ENCODE results near the gene SLFN11. TPM values are rescaled to one million over a fixed set of nuclear protein-coding genes. Genes with fewer than 3 reads are reported as not detected.

Gene SLFN11
- total RNA-seq, 1 experiment from 2014 or later: 7.5 TPM

DNA sequence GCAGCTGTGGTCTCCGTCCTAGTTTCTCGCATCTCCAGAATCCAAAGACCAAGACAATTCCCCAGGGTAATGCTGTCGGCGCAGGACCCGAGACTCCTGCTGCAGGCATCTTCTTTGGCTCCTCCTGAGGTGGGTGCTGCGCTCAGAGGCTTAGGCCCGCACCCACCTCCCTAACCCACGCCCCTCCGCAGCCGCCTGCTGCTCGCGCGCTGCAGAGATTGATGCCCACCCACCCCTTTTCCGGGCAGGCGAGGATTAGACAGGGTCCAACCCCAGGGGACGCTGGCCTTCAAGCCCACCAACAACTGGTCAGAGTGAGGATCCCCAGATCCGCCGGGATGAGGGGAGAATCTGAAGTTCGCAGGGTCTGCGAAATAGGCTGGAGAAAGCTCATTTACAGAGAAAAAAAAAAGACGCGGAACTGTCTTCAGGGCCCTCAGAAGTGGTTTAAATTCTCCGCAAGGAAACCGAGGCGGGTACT, 27.9 kb downstream of the SLFN11 start:
- H3K9me2 ChIP-seq (replicated peaks; ENCODE audit: low read length): no peaks in the 10 kb centered on the region
- POLR2A ChIA-PET (ENCODE audit: unreplicated experiment): no interaction called here
- H3F3A ChIP-seq (ENCODE audit: low read length, unreplicated experiment): no peaks in the 10 kb centered on the region
- no peak overlapping the region for H3K27ac ChIP-seq (ENCODE audit: low read length)
- H3K4me3 ChIP-seq (ENCODE audit: low read length): no peak overlapping the region
- no peak overlapping the region for H2AFZ ChIP-seq (ENCODE audit: low read length)
- H3K27me3 ChIP-seq (ENCODE audit: low read length): no peaks in the 10 kb centered on the region; the same call in 1 of the 2 replicates
- CTCF ChIA-PET: no interaction called here
- H3K9me3 ChIP-seq (ENCODE audit: low read length): 0 out of 2 replicates have a peak, but pooled peaks cover 2% of the 10 kb centered on the region
- DNase-seq (no peak), ATAC-seq (no peak)
- no peaks in the 10 kb centered on the region for H3K4me1 ChIP-seq (ENCODE audit: insufficient read depth, low read length)
- H3K4me2 ChIP-seq (ENCODE audit: low read length): no peak overlapping the region
- H3K79me2 ChIP-seq (ENCODE audit: low read length): no peaks in the 10 kb centered on the region
- H3K9ac ChIP-seq (ENCODE audit: low read length): no peak overlapping the region
- no peaks in the 10 kb centered on the region for H4K20me1 ChIP-seq (ENCODE audit: low read length)
- TF ChIP-seq EZH2phosphoT487 (IDR thresholded peaks at IDR 0.05; ENCODE audit: borderline replicate concordance, low read length): no peak
- no peak for TF ChIP-seq EZH2 (IDR thresholded peaks at IDR 0.05; ENCODE audit: low read length, unreplicated experiment)
- TF ChIP-seq, protein P1, sequence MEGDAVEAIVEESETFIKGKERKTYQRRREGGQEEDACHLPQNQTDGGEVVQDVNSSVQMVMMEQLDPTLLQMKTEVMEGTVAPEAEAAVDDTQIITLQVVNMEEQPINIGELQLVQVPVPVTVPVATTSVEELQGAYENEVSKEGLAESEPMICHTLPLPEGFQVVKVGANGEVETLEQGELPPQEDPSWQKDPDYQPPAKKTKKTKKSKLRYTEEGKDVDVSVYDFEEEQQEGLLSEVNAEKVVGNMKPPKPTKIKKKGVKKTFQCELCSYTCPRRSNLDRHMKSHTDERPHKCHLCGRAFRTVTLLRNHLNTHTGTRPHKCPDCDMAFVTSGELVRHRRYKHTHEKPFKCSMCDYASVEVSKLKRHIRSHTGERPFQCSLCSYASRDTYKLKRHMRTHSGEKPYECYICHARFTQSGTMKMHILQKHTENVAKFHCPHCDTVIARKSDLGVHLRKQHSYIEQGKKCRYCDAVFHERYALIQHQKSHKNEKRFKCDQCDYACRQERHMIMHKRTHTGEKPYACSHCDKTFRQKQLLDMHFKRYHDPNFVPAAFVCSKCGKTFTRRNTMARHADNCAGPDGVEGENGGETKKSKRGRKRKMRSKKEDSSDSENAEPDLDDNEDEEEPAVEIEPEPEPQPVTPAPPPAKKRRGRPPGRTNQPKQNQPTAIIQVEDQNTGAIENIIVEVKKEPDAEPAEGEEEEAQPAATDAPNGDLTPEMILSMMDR (conservative IDR thresholded peaks at IDR 0.05; ENCODE audit: low read depth, low read length): no peak
- H3K36me3 ChIP-seq (ENCODE audit: low read depth, low read length): no peaks in the 10 kb centered on the region
- intact Hi-C loops (cut with micrococcal nuclease): no loop called here
- BruUV-seq (replicated peaks): no TSS peak

DNA sequence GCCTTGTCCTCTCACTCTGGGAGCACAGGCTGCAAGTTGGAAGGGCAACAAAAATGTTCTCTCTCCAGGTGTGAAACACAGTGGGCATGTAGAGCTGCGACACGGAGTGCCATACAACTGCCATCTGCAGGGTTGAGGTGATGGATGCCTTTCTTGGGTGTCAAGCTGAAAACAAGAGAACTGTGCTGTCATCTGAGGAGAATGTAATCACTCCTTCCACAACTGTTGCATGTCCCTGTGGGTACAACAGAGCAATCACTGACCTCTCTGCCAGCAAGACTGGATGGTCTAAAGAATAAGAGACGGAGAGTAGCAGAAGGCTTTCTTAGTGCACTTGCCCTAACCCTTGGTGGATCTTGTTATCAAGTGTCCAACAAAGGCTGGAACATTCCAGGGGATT, 29.2 kb downstream of the SLFN11 start:
- H3K27me3 ChIP-seq (ENCODE audit: low read length): no peaks in the 10 kb centered on the region; the same call in 1 of the 2 replicates
- no peaks in the 10 kb centered on the region for H3K9me2 ChIP-seq (replicated peaks; ENCODE audit: low read length)
- no peaks in the 10 kb centered on the region for H3K36me3 ChIP-seq (ENCODE audit: low read depth, low read length)
- 0 out of 2 replicates have a peak, but pooled peaks cover 5% of the 10 kb centered on the region for H3K9me3 ChIP-seq (ENCODE audit: low read length)
- ATAC-seq: no peak
- ChIA-PET CTCF (no interaction called here), POLR2A (ENCODE audit: unreplicated experiment) (no interaction called here)
- H2AFZ ChIP-seq (ENCODE audit: low read length): no peak overlapping the region
- TF ChIP-seq EZH2phosphoT487 (IDR thresholded peaks at IDR 0.05; ENCODE audit: borderline replicate concordance, low read length): no peak
- TF ChIP-seq, protein P1 (conservative IDR thresholded peaks at IDR 0.05; ENCODE audit: low read depth, low read length): no peak
- no peak for DNase-seq
- no peaks in the 10 kb centered on the region for H4K20me1 ChIP-seq (ENCODE audit: low read length)
- H3F3A ChIP-seq (ENCODE audit: low read length, unreplicated experiment): no peaks in the 10 kb centered on the region
- no peak overlapping the region for H3K4me3 ChIP-seq (ENCODE audit: low read length)
- no peak overlapping the region for H3K9ac ChIP-seq (ENCODE audit: low read length)
- no TSS peak for BruUV-seq (replicated peaks)
- no peaks in the 10 kb centered on the region for H3K4me1 ChIP-seq (ENCODE audit: insufficient read depth, low read length)
- no peaks in the 10 kb centered on the region for H3K79me2 ChIP-seq (ENCODE audit: low read length)
- H3K27ac ChIP-seq (ENCODE audit: low read length): no peak overlapping the region
- H3K4me2 ChIP-seq (ENCODE audit: low read length): no peak overlapping the region
- intact Hi-C loops (cut with micrococcal nuclease): no loop called here

DNA sequence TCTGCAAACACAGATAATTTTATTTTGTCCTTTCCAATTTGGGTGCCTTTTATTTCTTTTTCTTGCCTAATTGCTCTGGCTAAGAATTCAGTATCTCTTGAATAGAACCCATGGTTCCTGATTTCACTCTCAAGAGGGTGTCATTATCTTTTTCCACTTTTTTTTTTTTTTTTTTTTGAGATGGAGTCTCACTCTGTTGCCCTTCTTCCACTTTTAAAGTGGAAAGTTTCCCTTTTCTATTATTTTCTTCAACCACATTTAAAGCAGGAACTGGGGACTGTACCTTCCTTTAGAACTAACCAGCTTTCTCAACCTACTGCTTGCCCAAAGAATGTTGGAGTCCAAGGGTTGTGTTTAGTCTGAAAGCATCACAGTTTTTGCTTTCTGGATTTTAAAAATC, 31.1 kb downstream of the SLFN11 start:
- no peak for DNase-seq
- Histone ChIP-seq H3K9ac (ENCODE audit: low read length) (no peak overlapping the region), H4K20me1 (ENCODE audit: low read length) (no peaks in the 10 kb centered on the region), H3K27me3 (ENCODE audit: low read length) (no peaks in the 10 kb centered on the region; the same call in 1 of the 2 replicates), H3K4me2 (ENCODE audit: low read length) (no peak overlapping the region), H3K36me3 (ENCODE audit: low read depth, low read length) (no peaks in the 10 kb centered on the region), H3K4me1 (ENCODE audit: insufficient read depth, low read length) (no peaks in the 10 kb centered on the region), H3K4me3 (ENCODE audit: low read length) (no peak overlapping the region), H3K27ac (ENCODE audit: low read length) (no peak overlapping the region), H3F3A (ENCODE audit: low read length, unreplicated experiment) (no peaks in the 10 kb centered on the region), H2AFZ (ENCODE audit: low read length) (no peak overlapping the region), H3K79me2 (ENCODE audit: low read length) (no peaks in the 10 kb centered on the region), H3K9me2 (replicated peaks; ENCODE audit: low read length) (no peaks in the 10 kb centered on the region), H3K9me3 (ENCODE audit: low read length) (0 out of 2 replicates have a peak, but pooled peaks cover 5% of the 10 kb centered on the region)
- TF ChIP-seq, protein P1 (conservative IDR thresholded peaks at IDR 0.05; ENCODE audit: low read depth, low read length): no peak
- TF ChIP-seq EZH2phosphoT487 (IDR thresholded peaks at IDR 0.05; ENCODE audit: borderline replicate concordance, low read length) (no peak), EZH2 (IDR thresholded peaks at IDR 0.05; ENCODE audit: low read length, unreplicated experiment) (no peak)
- no TSS peak for BruUV-seq (replicated peaks)
- intact Hi-C loops (cut with micrococcal nuclease): no loop called here
- POLR2A ChIA-PET (ENCODE audit: unreplicated experiment): no interaction called here
- CTCF ChIA-PET: no interaction called here
- no peak for ATAC-seq
